T-helper 22 cell (primary cell): ENCODE results near the gene COL23A1.

Experiments
- DNase-seq: peaks from one replicate; pipeline ENCODE4 v3.0.0-alpha.2; 2020; ENCODE audit warnings: low read depth

The COL23A1 gene

GRCh38 chr5:178531786-178532185, 58.4 kb downstream of the COL23A1 start:
- no peak for DNase-seq

DNA sequence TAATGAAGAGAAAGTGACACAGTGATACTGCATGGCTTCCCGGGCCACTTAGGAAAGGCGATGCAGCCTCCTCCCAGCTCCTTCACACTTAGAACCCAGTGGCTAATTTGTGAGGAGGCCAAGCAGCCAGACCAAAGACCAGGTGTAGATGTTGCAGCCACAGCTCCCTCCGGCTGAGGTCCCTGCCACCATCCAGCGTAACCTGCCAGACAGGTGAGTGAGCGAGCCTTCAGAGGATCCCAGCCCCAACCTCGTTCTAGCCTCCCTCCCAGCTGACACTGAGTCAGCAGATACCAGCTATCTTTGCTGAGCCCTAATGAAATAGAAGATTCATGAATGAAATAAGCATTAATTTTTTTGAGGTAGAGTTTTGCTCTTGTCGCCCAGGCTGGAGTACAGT, 59.7 kb downstream of the COL23A1 start:
- DNase-seq: no peak

DNA sequence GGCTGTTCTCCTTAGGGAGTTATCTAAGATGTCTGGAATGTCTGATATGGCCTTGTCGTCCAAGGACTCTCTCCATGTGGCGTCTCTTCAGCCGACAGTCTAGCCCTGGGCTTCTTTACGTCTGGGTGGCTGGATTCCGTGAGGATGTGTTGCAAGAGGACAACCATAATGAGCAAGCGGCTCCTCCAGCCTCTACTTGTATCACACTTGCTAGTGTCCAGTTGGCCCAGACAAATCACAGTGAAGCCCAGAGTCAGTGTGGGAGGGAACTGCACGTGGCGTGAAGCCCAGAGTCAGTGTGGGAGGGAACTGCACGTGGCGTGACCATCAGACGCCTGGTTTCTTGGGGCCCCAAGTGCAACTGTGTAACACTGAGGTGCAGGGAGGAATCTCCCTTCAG, 61.1 kb downstream of the COL23A1 start:
- DNase-seq: no peak

- DNase-seq: no peak
These were observed 62.5 kb downstream of the COL23A1 start for GRCh38 chr5:178527458-178528307.

DNA sequence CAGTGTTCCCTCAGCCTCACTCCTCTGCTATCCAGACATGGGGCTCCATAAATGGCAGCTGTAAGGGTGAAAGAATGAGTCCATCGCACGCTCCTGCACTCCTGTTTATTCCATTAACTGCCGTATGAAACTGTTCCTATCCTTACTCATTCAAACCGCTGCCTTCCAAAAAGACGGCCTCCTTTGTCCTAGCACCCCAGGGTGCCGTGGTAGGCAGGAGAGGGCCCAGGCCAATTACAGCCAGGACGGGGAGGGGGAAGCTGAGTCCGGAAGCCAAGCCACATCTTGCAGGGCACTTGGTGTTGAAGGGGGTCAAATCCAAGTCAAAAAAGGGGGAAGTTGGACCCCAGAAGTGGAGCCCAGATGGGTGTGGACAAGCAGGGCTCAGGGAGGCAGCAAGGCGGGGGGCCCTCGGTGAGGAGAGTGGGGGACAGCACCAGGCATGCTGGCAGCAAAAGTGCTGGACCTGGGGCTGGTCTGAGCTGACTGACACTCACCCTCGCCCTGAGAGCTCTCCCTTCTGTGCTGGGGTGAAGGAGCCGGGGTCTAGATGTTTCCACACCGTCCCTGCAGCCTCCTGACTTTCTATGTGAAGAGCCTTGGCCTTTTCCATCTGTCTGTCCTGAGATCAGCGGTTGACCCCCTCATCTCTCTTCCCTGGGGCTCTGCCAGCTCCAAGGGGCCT, 63.3 kb downstream of the COL23A1 start:
- DNase-seq: no peak

DNA sequence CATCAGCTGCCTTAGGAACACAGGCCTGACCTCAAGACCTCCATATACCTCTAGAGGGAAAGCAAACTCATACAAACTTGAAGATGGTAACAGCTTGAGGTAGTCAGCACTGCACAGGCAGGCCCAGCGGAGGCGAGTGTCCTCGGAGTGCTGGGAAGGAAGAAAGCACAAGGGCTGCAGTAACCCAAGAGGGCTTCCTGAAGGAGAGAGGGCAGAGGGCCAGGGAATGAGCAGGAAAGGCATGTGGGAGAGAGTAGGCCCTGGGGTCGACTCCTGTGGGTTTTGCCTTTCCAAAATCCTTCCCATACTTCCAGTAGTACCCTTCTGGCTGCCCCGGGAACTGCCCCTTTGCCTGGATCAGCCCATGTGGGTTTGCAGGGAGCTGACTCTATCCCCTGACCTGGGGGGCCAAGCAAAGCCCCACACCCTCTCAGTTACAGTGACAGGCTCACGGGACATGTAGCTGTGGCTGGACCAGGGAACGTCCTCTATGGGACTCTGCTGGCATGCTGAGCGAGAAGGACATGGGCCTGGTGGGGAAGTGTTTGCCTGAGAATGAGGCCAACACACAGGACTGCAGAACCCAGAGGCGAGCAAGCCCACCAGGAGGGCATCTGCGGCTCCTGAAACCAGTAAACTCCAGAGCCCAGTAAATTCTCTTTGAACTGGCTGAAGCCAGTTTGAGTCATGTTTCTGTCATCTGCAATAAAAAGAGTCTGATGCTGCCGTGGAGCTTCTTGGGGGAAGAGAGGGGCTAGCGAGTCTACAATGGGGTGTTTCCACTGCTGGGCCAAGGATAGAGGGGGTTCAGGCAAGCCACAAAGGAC, 64.1 kb downstream of the COL23A1 start:
- DNase-seq: no peak

- DNase-seq: no peak
These were observed 65.9 kb downstream of the COL23A1 start for GRCh38 chr5:178524093-178524882.

DNA sequence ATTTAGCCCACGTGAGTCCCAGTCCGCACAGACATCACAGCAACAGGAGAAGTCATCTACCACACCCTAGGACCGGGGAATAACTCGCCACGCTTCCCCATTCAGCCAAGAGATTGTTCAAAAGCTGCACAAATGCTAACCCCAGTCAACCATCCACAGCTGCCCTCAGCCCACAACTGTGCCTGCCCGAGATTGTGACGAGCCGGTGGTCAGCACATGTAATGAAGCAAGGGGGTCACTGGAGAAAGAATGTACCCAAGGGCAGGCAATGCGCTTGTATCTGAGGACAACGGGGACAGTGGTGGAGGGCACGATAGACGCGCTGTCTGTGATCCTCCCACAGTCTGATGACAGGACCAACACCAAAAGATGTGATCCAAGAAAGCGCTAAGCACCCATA, 67.8 kb downstream of the COL23A1 start:
- no peak for DNase-seq

DNA sequence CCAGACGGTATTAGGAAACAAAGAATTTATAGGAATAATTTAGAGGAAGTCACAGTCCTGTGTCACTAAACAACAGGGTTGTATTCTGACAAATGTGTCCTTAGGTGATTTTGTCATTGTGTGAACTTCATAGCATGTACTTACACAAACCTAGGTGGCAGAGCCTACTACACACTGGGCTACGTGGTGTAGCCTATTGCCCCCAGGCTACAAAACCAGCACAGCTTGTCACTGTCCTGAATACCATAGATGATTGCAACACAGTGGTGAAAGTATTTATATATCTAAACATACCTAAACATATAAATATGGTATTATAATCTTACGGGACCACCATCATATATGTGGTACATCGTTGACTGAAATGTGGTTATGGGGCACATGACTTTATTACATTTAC, 69.3 kb downstream of the COL23A1 start:
- DNase-seq: no peak

GRCh38 chr5:178519804-178520203, 70.4 kb downstream of the COL23A1 start:
- DNase-seq: no peak

DNA sequence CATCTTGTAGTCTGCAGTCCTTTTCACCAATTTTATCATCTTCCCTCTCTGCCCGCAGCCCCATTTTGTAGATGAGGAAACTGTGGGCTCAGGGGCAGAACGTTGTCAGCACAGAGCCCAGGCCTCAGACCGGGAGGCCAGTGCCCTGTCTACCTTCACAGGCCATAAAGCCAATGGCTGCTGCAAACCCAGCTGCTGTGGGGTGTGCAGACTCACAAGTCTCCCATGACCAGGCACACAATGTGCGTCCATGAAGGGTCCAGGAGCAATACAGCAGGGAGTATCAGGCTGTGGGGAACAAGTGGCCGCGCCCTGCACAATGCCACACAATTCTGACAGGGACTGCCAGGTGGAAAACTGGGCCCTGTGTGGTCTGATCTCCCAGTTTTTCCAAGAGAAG, 71.0 kb downstream of the COL23A1 start:
- DNase-seq: no peak

- no peak for DNase-seq
These were observed 73.5 kb downstream of the COL23A1 start for GRCh38 chr5:178516504-178517235.

- DNase-seq: no peak
These were observed 74.3 kb downstream of the COL23A1 start for GRCh38 chr5:178515776-178516503.

DNA sequence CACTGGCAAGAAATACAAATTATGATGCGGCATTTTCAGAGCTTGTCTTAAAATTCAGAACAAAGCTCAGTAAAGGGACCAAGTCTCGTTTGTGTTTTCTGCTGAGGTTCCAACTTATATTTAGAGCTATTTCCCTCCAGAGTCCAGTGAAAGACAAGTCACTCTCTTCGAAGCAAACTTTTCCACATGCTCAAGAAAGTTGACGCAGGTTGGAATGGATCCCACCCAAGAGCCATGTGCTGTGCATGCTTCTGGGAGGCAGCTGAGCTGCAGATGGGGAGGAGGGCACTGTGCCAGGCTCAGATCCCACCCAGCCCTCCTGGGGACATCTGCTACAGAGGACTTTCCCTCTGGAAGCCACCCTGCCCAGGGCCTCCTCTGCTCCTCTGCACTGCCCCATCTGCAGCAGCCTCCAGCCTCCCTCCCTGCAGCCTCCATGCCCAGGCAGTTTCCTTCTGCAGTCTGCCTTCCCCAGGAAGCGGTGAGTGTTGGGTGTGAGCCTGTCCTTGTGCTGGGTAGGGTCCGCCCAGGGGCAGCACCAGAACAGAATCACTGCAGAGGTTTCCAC, 75.3 kb downstream of the COL23A1 start:
- DNase-seq: no peak

DNA sequence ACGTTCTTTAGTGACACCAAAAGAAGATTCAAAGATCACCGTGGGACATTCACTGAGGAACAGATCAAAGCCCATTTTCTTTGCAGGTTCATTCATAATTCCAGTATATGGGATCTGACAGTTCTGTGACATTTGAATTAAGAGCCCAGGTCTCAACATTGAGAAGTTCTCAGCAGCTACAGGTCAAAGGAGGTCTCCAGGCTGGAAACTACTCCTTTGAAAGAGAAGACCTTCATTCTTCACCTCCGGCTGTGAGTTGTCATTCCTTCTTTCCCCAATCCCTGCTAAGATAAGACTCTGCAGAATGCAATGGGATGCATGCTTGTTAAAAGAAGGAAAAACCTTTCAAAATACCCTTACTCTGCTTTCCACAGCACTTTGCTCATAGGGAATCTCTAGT, 79.0 kb downstream of the COL23A1 start:
- DNase-seq: no peak

GRCh38 chr5:178509491-178510057, 80.6 kb downstream of the COL23A1 start:
- no peak for DNase-seq

GRCh38 chr5:178507151-178507932, 82.9 kb downstream of the COL23A1 start:
- DNase-seq: no peak

- DNase-seq: no peak
These were observed 84.4 kb downstream of the COL23A1 start for GRCh38 chr5:178505639-178506407.
